BJ (cell line): ENCODE data around the gene RAB20. TPM values are rescaled to one million over a fixed set of nuclear protein-coding genes. Genes with fewer than 3 reads are reported as not detected.

ENCODE experiments used
- CTCF ChIA-PET: fragments of 350-600 bp; formaldehyde crosslinking; extraction: SDS; loops from one replicate; lab custom pipeline; 2021; ENCODE audit warnings: antibody characterized with exemption, inconsistent platforms; lab: Yijun Ruan, JAX
- POLR2A ChIA-PET: fragments of 300-600 bp; sonication (Branson Sonifier 250); formaldehyde crosslinking; extraction: SDS; loops from one replicate; lab custom pipeline; 2021; ENCODE audit warnings: antibody characterized with exemption; lab: Charles Lee
- DNase-seq: peaks from one replicate; pipeline ENCODE4 v3.0.0-alpha.2; 2011; ENCODE audit warnings: low read depth
- H3K27me3 ChIP-seq: 2 replicates; pipeline ENCODE4 v1.6.0; 2011; ENCODE audit warnings: low read length; ENCODE audit not compliant: control insufficient read depth, insufficient read depth
- H3K36me3 ChIP-seq: 2 replicates; pipeline ENCODE4 v1.5.1; 2011; ENCODE audit warnings: low read length; ENCODE audit not compliant: control insufficient read depth, insufficient read depth
- H3K4me3 ChIP-seq: 2 replicates; pipeline ENCODE4 v1.5.1; 2011; ENCODE audit warnings: low read depth, mild to moderate bottlenecking, control low read depth, low read length
- polyA plus RNA-seq: library from polyadenylated mRNA; depleted of rRNA; stranded (reverse); fragments of >200 nt; gene quantifications from 2 replicates; pipeline ENCODE4 v1.2.3, GENCODE V29; 2011
- TF ChIP-seq, protein P1 (sequence below): IDR thresholded peaks from 2 replicates; pipeline ENCODE4 v1.5.1; 2011; ENCODE audit warnings: low read depth, mild to moderate bottlenecking, control low read depth, inconsistent platforms, low read length, moderate library complexity; ENCODE audit not compliant: insufficient read depth

RAB20 gene
- polyA plus RNA-seq, 1 experiment = 4.9 TPM

DNA sequence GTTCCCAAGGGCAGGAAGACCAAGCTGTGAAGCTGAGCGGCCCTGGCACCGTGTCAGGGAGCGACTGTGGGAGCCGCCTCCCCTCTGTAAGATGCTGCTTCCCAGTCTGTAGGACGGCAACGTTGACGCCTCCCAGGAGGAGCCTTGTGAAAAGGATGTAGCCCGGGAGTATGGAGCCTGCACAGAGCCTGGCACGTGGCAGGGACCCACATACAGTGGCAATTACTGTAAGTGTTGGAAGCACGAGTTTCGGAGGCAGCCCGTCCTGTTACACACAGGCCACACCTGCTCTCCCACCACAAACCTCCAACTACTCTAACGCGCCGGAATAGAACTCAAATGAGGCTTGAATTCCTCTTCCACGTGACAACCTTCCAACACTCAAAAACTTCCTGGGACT lies 6.6 kb downstream of the RAB20 start:
- H3K27me3 ChIP-seq = no peaks in the 10 kb centered on the region
- DNase-seq = no peak
- TF ChIP-seq, protein P1, sequence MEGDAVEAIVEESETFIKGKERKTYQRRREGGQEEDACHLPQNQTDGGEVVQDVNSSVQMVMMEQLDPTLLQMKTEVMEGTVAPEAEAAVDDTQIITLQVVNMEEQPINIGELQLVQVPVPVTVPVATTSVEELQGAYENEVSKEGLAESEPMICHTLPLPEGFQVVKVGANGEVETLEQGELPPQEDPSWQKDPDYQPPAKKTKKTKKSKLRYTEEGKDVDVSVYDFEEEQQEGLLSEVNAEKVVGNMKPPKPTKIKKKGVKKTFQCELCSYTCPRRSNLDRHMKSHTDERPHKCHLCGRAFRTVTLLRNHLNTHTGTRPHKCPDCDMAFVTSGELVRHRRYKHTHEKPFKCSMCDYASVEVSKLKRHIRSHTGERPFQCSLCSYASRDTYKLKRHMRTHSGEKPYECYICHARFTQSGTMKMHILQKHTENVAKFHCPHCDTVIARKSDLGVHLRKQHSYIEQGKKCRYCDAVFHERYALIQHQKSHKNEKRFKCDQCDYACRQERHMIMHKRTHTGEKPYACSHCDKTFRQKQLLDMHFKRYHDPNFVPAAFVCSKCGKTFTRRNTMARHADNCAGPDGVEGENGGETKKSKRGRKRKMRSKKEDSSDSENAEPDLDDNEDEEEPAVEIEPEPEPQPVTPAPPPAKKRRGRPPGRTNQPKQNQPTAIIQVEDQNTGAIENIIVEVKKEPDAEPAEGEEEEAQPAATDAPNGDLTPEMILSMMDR = no peak
- H3K4me3 ChIP-seq = no peak overlapping the region
- CTCF ChIA-PET = no interaction called here
- peaks cover 2% of the 10 kb centered on the region; the same call in 1 of the 2 replicates for H3K36me3 ChIP-seq
- POLR2A ChIA-PET = no interaction called here

DNA sequence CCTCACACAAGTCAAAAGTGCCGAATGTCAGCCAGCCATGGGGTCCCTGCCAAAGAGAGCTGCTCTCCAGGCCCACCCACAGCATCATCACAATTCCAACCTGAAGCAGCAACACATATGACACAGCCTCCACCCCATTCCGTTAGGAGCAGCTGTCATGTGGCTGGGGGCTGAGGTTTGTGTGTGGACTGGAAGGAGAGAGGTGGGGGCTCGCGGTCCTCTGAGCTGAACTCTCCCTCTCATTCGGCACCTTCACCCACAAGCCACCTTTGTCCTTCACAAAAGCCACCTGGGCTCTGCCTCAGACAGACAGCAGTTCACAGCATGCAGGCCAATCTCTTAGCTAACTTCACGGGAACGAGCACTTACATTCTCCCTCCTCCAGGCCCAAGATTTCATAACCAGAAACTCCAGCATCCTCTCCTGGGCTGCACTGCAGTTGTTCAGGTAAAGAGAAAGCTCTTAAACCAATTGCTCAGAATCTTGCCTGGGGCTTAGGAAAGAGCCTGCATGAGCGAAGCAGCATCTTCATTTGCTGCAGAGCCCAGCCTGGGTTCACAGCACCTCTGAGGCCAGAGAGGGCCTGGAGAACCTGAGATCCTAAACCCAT lies 7.2 kb downstream of the RAB20 start:
- Histone ChIP-seq H3K4me3 (no peak overlapping the region), H3K36me3 (peaks cover 2% of the 10 kb centered on the region; the same call in 1 of the 2 replicates), H3K27me3 (no peaks in the 10 kb centered on the region)
- TF ChIP-seq, protein P1 = no peak
- no peak for DNase-seq
- CTCF ChIA-PET = interaction anchor here (0.9 kb wide), 1 partner anchor 64 kb away, joined by 4 read pairs; no protein-coding TSS in a partner anchor
- POLR2A ChIA-PET = no interaction called here

DNA sequence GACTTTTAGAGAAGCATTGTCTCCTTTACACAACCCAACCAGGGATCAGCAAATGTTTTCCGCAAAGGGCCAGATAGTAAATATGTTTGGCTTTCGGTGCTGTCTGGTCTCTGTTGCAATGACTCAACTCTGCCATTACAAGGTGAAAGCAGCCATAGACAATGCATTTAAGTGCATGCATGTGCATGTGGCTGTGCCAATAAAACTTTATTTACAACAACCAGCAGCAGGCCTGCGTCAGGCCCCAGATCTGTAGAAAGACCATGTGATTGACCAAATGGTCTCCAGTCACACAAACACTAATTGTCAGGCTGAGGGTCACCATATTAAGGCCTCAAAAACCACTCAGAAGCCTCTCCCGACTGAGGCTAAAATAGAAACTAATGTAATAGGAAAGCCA lies 8.1 kb downstream of the RAB20 start:
- TF ChIP-seq, protein P1 = no peak
- POLR2A ChIA-PET = no interaction called here
- DNase-seq = no peak
- Histone ChIP-seq H3K36me3 (peaks cover 2% of the 10 kb centered on the region; the same call in 1 of the 2 replicates), H3K27me3 (no peaks in the 10 kb centered on the region), H3K4me3 (no peak overlapping the region)
- CTCF ChIA-PET = interaction anchor here (1.0 kb wide), 1 partner anchor 332 kb away, joined by 3 read pairs; no protein-coding TSS in a partner anchor

DNA sequence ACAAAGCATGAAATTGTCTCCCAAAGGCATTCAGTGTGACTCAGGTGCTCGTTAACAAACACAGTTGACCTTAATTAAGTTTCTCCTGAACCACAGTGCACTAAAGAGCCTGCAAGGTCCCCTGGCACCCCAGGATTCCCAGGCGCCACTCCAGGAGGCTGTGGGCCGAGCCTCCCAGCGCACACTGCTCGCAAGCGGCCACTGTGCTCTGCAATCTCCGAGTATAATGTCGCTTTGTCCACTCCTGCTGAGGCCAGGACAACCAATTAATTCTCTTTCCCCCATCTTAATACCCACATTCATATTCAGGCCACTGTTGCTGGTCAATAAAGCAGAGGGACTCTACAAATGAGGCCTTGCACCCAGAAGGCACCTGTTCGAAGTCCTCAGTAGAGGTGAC lies 8.8 kb downstream of the RAB20 start:
- no peaks in the 10 kb centered on the region for H3K27me3 ChIP-seq
- CTCF ChIA-PET = interaction anchor here (1.0 kb wide), 1 partner anchor 331 kb away, joined by 3 read pairs; no protein-coding TSS in a partner anchor
- DNase-seq = no peak
- H3K4me3 ChIP-seq = no peak overlapping the region
- POLR2A ChIA-PET = no interaction called here
- H3K36me3 ChIP-seq = peaks cover 2% of the 10 kb centered on the region; the same call in 1 of the 2 replicates
- TF ChIP-seq, protein P1 = no peak

DNA sequence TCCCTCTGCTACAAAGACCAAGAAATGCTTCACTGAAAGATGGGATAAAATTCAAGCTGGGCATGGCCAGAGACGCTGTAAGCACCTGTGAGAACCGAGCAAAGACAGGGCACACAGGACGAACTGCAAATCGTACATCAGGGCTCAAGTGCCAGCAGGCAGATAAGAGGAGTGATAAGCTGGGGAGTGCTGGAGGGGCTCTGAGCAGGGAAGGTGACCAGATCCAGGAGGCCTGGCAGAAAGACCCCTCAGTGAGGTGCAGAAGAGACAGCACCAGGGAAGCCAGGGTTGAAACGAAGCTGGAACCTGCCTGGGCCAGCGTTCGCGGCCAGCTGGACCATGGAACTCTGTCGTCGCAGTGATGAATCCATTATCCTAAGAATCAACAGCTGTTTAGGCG lies 10.2 kb downstream of the RAB20 start:
- ChIA-PET POLR2A (interaction anchor here (0.6 kb wide), 1 partner anchor 327 kb away, joined by 3 read pairs; no protein-coding TSS in a partner anchor), CTCF (interaction anchor here (1.4 kb wide), 1 partner anchor 18 kb away, joined by 4 read pairs; no protein-coding TSS in a partner anchor)
- TF ChIP-seq, protein P1 = no peak
- no peak for DNase-seq
- Histone ChIP-seq H3K4me3 (no peak overlapping the region), H3K27me3 (no peaks in the 10 kb centered on the region), H3K36me3 (no peaks in the 10 kb centered on the region)
